ENCODE data around the gene ARHGAP6.

- TF ChIP-seq, protein P1, sequence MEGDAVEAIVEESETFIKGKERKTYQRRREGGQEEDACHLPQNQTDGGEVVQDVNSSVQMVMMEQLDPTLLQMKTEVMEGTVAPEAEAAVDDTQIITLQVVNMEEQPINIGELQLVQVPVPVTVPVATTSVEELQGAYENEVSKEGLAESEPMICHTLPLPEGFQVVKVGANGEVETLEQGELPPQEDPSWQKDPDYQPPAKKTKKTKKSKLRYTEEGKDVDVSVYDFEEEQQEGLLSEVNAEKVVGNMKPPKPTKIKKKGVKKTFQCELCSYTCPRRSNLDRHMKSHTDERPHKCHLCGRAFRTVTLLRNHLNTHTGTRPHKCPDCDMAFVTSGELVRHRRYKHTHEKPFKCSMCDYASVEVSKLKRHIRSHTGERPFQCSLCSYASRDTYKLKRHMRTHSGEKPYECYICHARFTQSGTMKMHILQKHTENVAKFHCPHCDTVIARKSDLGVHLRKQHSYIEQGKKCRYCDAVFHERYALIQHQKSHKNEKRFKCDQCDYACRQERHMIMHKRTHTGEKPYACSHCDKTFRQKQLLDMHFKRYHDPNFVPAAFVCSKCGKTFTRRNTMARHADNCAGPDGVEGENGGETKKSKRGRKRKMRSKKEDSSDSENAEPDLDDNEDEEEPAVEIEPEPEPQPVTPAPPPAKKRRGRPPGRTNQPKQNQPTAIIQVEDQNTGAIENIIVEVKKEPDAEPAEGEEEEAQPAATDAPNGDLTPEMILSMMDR (IDR thresholded peaks at IDR 0.05), result no peak
- TF ChIP-seq POLR2A (IDR thresholded peaks at IDR 0.05), result no peak
Measured at GRCh38 chrX:11540532-11541377, 125.0 kb downstream of the ARHGAP6 start.

Data from lower leg skin (tissue), 3 donors.